Subcutaneous adipose tissue (tissue), 4 donors: ENCODE measurements around the gene C5orf15. TPM values are rescaled to one million over a fixed set of nuclear protein-coding genes. Genes with fewer than 3 reads are reported as not detected.

Experiments used
- CTCF ChIP-seq: fragments of 450-650 bp; IDR thresholded peaks from one replicate; pipeline ENCODE4 v1.5.1; 2016; ENCODE audit warnings: low read depth, mild to moderate bottlenecking, control low read depth, antibody characterized with exemption, moderate library complexity
- total RNA-seq, 4 donors: library from RNA; depleted of rRNA; stranded (reverse); fragments of >200 nt; gene quantifications; one replicate each; pipeline ENCODE4 v1.1.0, GENCODE V29; 2016

The C5orf15 gene
- total RNA-seq, 4 donors from 2014 or later, result 32.2 to 66.0 (median 44.2) TPM

DNA sequence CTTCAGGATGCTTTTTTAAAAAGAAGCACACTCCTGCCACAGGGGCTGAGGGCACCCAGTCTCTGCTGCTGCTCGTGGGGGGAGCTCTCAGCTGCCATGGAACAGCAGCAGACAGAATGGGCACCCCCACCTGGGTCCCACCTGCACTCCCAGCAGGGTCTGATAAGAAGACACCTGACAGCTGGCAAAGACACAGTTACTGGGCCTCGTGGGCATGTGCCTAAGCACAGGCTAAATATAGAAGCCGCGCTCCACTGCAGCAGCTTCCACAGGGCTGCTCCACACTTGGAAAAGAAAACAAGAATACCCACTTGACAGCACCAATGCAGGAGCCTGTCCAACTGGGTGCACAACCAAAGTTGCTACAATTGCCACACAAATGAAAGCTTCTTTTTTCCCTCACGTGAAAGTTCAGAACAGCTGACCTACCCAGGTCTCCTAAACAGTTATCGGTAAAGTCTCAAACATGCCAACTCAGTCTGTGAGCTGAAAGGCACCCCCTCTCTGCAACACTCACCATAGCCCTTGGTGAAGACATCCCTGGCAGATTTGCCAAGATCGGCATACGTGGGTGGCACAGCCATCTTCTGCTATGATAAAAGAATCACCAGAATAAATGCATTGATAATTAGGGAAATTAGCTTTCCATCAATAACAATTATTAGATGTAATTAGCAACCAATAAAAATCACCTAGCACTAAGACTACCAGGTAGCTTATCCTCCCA, 24.2 kb upstream of the C5orf15 start:
- no peak for TF ChIP-seq CTCF

- no peak for TF ChIP-seq CTCF
Observed at GRCh38 chr5:133991171-133991910, 22.9 kb upstream of the C5orf15 start.

DNA sequence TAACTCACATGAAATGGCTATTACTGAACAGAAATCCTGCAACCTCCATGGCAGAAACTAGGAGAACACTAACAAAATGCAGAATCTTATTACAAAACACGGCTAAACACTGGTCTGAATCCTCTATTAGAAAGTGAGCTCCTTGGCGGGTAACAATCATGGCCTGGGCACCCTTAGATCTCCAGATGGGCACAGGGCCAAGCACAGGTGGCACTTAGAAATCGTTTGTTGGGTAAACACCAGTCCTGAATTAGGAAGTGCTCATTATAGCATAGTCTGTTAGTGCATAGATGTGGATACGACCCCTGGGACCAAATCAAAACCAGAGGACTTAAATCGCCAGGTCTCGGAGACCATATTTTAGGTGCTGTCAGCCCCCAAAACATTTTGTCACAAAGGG, 22.0 kb upstream of the C5orf15 start:
- TF ChIP-seq CTCF, result no peak

DNA sequence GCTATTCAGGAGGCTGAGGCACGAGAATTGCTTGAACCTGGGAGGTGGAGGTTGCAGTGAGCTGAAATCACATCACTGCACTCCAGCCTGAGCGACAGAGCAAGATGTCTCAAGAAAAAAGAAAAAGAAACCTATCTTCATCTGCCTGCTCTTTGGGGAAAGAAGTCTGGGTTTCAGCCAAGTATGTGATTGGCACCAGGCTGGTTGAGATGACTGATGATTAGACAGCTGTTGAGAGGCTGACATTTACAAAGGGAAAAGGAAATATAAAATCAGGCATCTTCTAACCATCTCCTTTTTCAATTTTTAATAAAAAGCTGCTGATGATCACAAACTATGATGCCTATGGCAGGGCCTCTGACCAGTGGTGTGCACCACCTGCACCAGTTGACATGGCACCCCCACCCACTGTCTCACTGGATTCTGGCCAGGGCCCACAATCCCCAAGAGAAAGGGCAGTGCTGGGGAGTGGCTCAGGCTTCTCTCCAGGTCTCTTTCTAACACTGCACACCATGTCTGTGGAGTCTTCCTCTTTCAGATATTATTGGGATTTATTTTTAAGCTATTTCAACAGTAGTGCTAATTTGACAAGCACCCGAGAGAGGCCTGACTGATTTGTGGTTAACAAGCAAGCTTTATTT, 17.2 kb upstream of the C5orf15 start:
- TF ChIP-seq CTCF, result no peak

GRCh38 chr5:133983674-133984073, 15.2 kb upstream of the C5orf15 start:
- TF ChIP-seq CTCF, result no peak

DNA sequence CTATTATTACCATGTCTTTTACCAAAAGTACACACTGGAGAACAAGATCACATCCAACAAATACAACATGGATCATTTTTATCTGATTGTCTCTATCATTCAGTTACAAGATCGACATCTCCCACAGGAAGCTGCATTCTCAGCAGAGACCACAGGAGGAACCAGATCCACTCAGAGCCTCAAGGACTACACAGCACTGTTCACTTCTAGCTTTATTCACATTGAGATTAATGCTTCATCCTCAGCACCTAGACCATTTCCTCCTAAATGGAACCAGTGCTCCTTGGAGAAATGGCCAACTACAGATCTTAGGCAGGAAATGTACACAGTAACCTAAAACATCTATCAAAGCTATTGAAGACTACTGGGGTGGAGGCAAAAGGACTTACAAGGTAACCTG, 13.3 kb upstream of the C5orf15 start:
- no peak for TF ChIP-seq CTCF

GRCh38 chr5:133980652-133981051, 12.2 kb upstream of the C5orf15 start:
- TF ChIP-seq CTCF, result no peak
